Endothelial cell of umbilical vein (primary cell): Measurements from ENCODE around the gene TOP1. TPM values are rescaled to one million over a fixed set of nuclear protein-coding genes. Genes with fewer than 3 reads are reported as not detected.

ENCODE experiments used
- BruUV-seq: library from RNA; stranded (reverse); fragments of 400-500 nt; replicated peaks from 2 replicates; lab custom pipeline; 2021; lab: Mats Ljungman, UMichigan
- CTCF ChIA-PET: fragments of 300-600, 350-600 bp; sonication (Branson Sonifier 250); formaldehyde crosslinking; loops from one replicate; lab custom pipeline; 2021; ENCODE audit warnings: antibody characterized with exemption, inconsistent platforms; lab: Charles Lee
- POLR2A ChIA-PET: fragments of 300-600, 350-600 bp; sonication (Branson Sonifier 250); formaldehyde crosslinking; loops from one replicate; lab custom pipeline; 2021; ENCODE audit warnings: antibody characterized with exemption, inconsistent platforms; lab: Charles Lee
- DNase-seq: peaks from one replicate; pipeline ENCODE4 v3.0.0-alpha.2; 2011; ENCODE audit warnings: low read depth, low spot score
- FAIRE-seq: peaks from 2 replicates; lab custom pipeline; 2011; peaks lifted over from hg19 to GRCh38; lab: Jason Lieb, UNC
- H2AFZ ChIP-seq: 2 replicates; pipeline ENCODE4 v1.6.0; 2012; ENCODE audit warnings: low read depth, low read length, control low read depth, inconsistent platforms
- H3K27ac ChIP-seq: 2 replicates; pipeline ENCODE4 v1.5.1; 2011; ENCODE audit warnings: low read depth, mild to moderate bottlenecking, control low read depth, low read length, moderate library complexity; ENCODE audit not compliant: insufficient read depth
- H3K27me3 ChIP-seq, 2 experiments: 2 replicates each; pipeline versions ENCODE4 v1.6.0 to v1.6.1; 2011; ENCODE audit warnings: low read length in 2 of 2, mixed read lengths in 1 of 2; ENCODE audit not compliant: control insufficient read depth in 2 of 2, insufficient read depth in 2 of 2
- H3K36me3 ChIP-seq, 2 experiments: 2 replicates in 1 of 2; 3 replicates in 1 of 2; pipeline ENCODE4 v1.5.1; 2011; ENCODE audit warnings: low read length in 2 of 2, mild to moderate bottlenecking in 1 of 2, moderate library complexity in 1 of 2; ENCODE audit not compliant: control insufficient read depth in 2 of 2, insufficient read depth in 2 of 2; ENCODE audit errors: extremely low read depth in 1 of 2
- H3K4me1 ChIP-seq: 3 replicates; pipeline ENCODE4 v1.5.1; 2011; ENCODE audit warnings: mild to moderate bottlenecking, low read length; ENCODE audit not compliant: control insufficient read depth, insufficient read depth; ENCODE audit errors: extremely low read depth
- H3K4me2 ChIP-seq: 2 replicates; pipeline ENCODE4 v1.6.1; 2011; ENCODE audit warnings: low read length, control low read depth, mixed read lengths; ENCODE audit not compliant: insufficient read depth
- H3K4me3 ChIP-seq, 3 experiments: fragments of 200-600 bp in 1 of 3; sonication (generic), shearing (Covaris generic) in 1 of 3; replicated peaks in 1 of 3; 2 replicates each; pipeline ENCODE4 v1.5.1; 2011 to 2016; ENCODE audit warnings: control low read depth in 3 of 3, low read length in 3 of 3, mild to moderate bottlenecking in 2 of 3, inconsistent platforms in 1 of 3, low read depth in 1 of 3, moderate library complexity in 1 of 3; ENCODE audit not compliant: insufficient read depth in 1 of 3
- H3K79me2 ChIP-seq: 2 replicates; pipeline ENCODE4 v1.6.0; 2012; ENCODE audit warnings: low read length, inconsistent platforms; ENCODE audit not compliant: control insufficient read depth, insufficient read depth
- H3K9ac ChIP-seq: replicated peaks from 2 replicates; pipeline ENCODE3; 2011; ENCODE audit warnings: low read length, control low read depth; ENCODE audit not compliant: insufficient read depth; ENCODE audit errors: extremely low read depth
- H3K9me1 ChIP-seq: replicated peaks from 3 replicates; pipeline ENCODE4 v1.6.0; 2011; ENCODE audit warnings: mild to moderate bottlenecking, low read length; ENCODE audit not compliant: control insufficient read depth, insufficient read depth; ENCODE audit errors: extremely low read depth
- H3K9me3 ChIP-seq: replicated peaks from 2 replicates; pipeline ENCODE4 v1.5.1; 2012; ENCODE audit warnings: low read length, inconsistent platforms; ENCODE audit not compliant: control insufficient read depth, insufficient read depth
- H4K20me1 ChIP-seq: replicated peaks from 2 replicates; pipeline ENCODE3; 2011; ENCODE audit warnings: mild to moderate bottlenecking, low read length; ENCODE audit not compliant: control insufficient read depth, insufficient read depth; ENCODE audit errors: extremely low read depth
- CTCF ChIP-seq, 2 donors: IDR thresholded peaks; 1 replicate in 1 of 2; 2 replicates in 1 of 2; pipeline ENCODE4 v1.5.1; 2011; ENCODE audit warnings: low read length in 2 of 2, mild to moderate bottlenecking in 2 of 2, moderate library complexity in 2 of 2, control low read depth in 1 of 2, inconsistent platforms in 1 of 2, low read depth in 1 of 2; ENCODE audit not compliant: insufficient read depth in 1 of 2; ENCODE audit errors: extremely low read depth in 1 of 2
- EZH2 ChIP-seq: IDR thresholded peaks from 2 replicates; pipeline ENCODE4 v1.6.1; 2012; ENCODE audit warnings: borderline replicate concordance, low read depth, mild to moderate bottlenecking, moderate library complexity, low read length, inconsistent platforms; ENCODE audit not compliant: severe bottlenecking
- FOS ChIP-seq: IDR thresholded peaks from 2 replicates; pipeline ENCODE4 v1.6.1; 2011; ENCODE audit warnings: mild to moderate bottlenecking, low read length, moderate library complexity, borderline replicate concordance; ENCODE audit not compliant: insufficient read depth
- GATA2 ChIP-seq: IDR thresholded peaks from 2 replicates; pipeline ENCODE4 v1.7.0; 2011; ENCODE audit warnings: low read depth, mild to moderate bottlenecking, moderate library complexity, mixed read lengths, low read length; ENCODE audit not compliant: insufficient read length, insufficient read depth
- MYC ChIP-seq: IDR thresholded peaks from one replicate; pipeline ENCODE4 v1.6.1; 2011; ENCODE audit warnings: mild to moderate bottlenecking, low read depth, low read length
- POLR2A ChIP-seq: IDR thresholded peaks from 2 replicates; pipeline ENCODE4 v1.6.1; 2012; ENCODE audit warnings: low read depth, mild to moderate bottlenecking, control low read depth, low read length
- POLR2AphosphoS5 ChIP-seq: IDR thresholded peaks from 2 replicates; pipeline ENCODE4 v1.6.1; 2012; ENCODE audit warnings: low read depth, mild to moderate bottlenecking, control low read depth, low read length, moderate library complexity; ENCODE audit not compliant: insufficient read depth
- dilution Hi-C: fragments of 300-500 bp; cut with MboI; formaldehyde crosslinking; loops from one replicate; pipeline ENCODE4 v1.15.0; 2019; ENCODE audit warnings: low sequenced_read_pairs; ENCODE audit not compliant: extremely low pct_ligation_motif_present
- intact Hi-C: fragments of 100-400 bp; cut with micrococcal nuclease; formaldehyde crosslinking; loops from one replicate; pipeline ENCODE4 v1.10.0; 2022
- polyA plus RNA-seq, 4 experiments: library from polyadenylated mRNA; depleted of rRNA in 3 of 4; stranded (reverse) in 3 of 4; unstranded in 1 of 4; fragments of >200 nt; gene quantifications; 2 replicates each; pipeline versions ENCODE4 v1.2.1 to v1.2.3, GENCODE V29; 2011 to 2012; ENCODE audit warnings: missing spikeins in 1 of 4
- total RNA-seq: library from RNA; stranded (reverse); gene quantifications from 2 replicates; pipeline ENCODE4 v1.2.3, GENCODE V29; 2021

The TOP1 gene
- total and polyA plus RNA-seq, 2 donors (not counting 3 experiments of a cell fraction or from before 2014, with no cell fraction given) = 7.0 to 77.4 TPM

GRCh38 chr20:41078329-41078728 lies 49.7 kb downstream of the TOP1 start:
- dilution Hi-C loops (no loop called here), intact Hi-C loops (loop anchor here (1.0 to 10.0 kb wide), 5 partner anchors 50 to 324 kb away; partner anchors contain the start of gene TOP1)
- H4K20me1 ChIP-seq = no peaks in the 10 kb centered on the region
- peaks cover 2 to 22% of the 10 kb centered on the region in 2 experiments for H3K36me3 ChIP-seq
- ChIA-PET CTCF (interaction anchor here (0.6 to 12.0 kb wide), 18 partner anchors 8 to 116 kb away, joined by 3 to 228 read pairs (median 4); no protein-coding TSS in a partner anchor), POLR2A (interaction anchor here (1.5 kb wide), 1 partner anchor 88 kb away, joined by 7 read pairs; no protein-coding TSS in a partner anchor)
- FAIRE-seq (peak; percentile 62), DNase-seq (peak; percentile 86)
- peak overlapping the region; percentile 75 for H3K4me2 ChIP-seq
- TF ChIP-seq POLR2AphosphoS5 (peak; percentile 76), CTCF (IDR thresholded peaks at IDR 0.05; ENCODE audit: extremely low read depth in 1 of 2, insufficient read depth in 1 of 2, low read depth in 1 of 2, low read length in 2 of 2) (peak; percentile 49 to 52), EZH2 (no peak), GATA2 (peak; percentile 99), POLR2A (peak; percentile 52), MYC (no peak), FOS (no peak)
- H3K4me3 ChIP-seq = no peak overlapping the region
- BruUV-seq = no TSS peak
- H3K4me1 ChIP-seq = peaks cover 64% of the 10 kb centered on the region
- no peaks in the 10 kb centered on the region for H3K9me3 ChIP-seq
- peaks cover 56% of the 10 kb centered on the region for H3K79me2 ChIP-seq
- peak overlapping the region; percentile 22 for H3K9ac ChIP-seq
- H3K9me1 ChIP-seq = no peaks in the 10 kb centered on the region
- H2AFZ ChIP-seq = no peak overlapping the region
- H3K27ac ChIP-seq = no peak overlapping the region
- no peaks in the 10 kb centered on the region for H3K27me3 ChIP-seq
